Neural crest cell (in vitro differentiated cells): ENCODE data around the gene ATG16L1. TPM values are rescaled to one million over a fixed set of nuclear protein-coding genes. Genes with fewer than 3 reads are reported as not detected.

Experiments
- DNase-seq: peaks from one replicate; pipeline ENCODE4 v3.0.0; 2021; ENCODE audit warnings: low read depth, mixed read lengths, low spot score
- H3K27ac Mint-ChIP-seq: one replicate; pipeline ENCODE4 v1.8.0; 2021; ENCODE audit warnings: mild to moderate bottlenecking, mixed read lengths; ENCODE audit not compliant: unreplicated experiment
- H3K27me3 Mint-ChIP-seq: 2 replicates; pipeline ENCODE4 v1.8.0; 2021; ENCODE audit warnings: low read depth, mild to moderate bottlenecking, mixed read lengths
- H3K36me3 Mint-ChIP-seq: 2 replicates; pipeline ENCODE4 v1.8.0; 2021; ENCODE audit warnings: low read depth, mild to moderate bottlenecking, mixed read lengths
- H3K4me1 Mint-ChIP-seq: 2 replicates; pipeline ENCODE4 v1.8.0; 2021; ENCODE audit warnings: mixed read lengths
- H3K4me3 Mint-ChIP-seq: one replicate; pipeline ENCODE4 v1.8.0; 2021; ENCODE audit warnings: mild to moderate bottlenecking, mixed read lengths
- H3K9me3 Mint-ChIP-seq: 2 replicates; pipeline ENCODE4 v1.8.0; 2021; ENCODE audit warnings: mixed read lengths
- total RNA-seq: library from RNA; stranded (reverse); gene quantifications from 2 replicates; pipeline ENCODE4 v1.2.1, GENCODE V29; 2021
- TF ChIP-seq, protein P1 (sequence below): fragments of 200-600 bp; sonication (generic); conservative IDR thresholded peaks from 2 replicates; pipeline ENCODE4 v1.5.0; 2021; ENCODE audit warnings: antibody characterized with exemption, mild to moderate bottlenecking

The ATG16L1 gene
- total RNA-seq, 1 donor from 2014 or later: 28.2 TPM

DNA sequence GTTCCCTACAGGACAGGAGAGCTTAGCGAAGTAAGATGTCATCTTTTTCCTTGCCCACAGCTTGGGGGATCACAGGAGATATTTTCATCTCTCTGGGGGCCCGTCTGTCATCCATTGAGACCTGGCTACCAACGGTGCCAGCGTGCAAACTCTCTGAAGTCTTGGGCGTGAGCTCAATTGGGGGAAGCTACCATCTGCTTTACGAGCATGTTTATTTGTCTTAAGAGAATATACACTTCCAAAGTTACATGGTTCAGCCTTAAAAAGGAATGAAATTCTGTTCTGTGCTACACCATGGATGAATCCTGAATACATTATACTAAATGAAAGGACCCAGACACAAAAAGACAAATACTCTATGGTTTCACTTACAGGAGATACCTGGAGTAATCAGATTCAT, 69.7 kb downstream of the ATG16L1 start:
- H3K36me3 Mint-ChIP-seq: no peaks in the 10 kb centered on the region
- DNase-seq: no peak
- H3K4me1 Mint-ChIP-seq: no peaks in the 10 kb centered on the region
- peaks cover 61% of the 10 kb centered on the region for H3K27me3 Mint-ChIP-seq
- no peak overlapping the region for H3K27ac Mint-ChIP-seq
- TF ChIP-seq, protein P1, sequence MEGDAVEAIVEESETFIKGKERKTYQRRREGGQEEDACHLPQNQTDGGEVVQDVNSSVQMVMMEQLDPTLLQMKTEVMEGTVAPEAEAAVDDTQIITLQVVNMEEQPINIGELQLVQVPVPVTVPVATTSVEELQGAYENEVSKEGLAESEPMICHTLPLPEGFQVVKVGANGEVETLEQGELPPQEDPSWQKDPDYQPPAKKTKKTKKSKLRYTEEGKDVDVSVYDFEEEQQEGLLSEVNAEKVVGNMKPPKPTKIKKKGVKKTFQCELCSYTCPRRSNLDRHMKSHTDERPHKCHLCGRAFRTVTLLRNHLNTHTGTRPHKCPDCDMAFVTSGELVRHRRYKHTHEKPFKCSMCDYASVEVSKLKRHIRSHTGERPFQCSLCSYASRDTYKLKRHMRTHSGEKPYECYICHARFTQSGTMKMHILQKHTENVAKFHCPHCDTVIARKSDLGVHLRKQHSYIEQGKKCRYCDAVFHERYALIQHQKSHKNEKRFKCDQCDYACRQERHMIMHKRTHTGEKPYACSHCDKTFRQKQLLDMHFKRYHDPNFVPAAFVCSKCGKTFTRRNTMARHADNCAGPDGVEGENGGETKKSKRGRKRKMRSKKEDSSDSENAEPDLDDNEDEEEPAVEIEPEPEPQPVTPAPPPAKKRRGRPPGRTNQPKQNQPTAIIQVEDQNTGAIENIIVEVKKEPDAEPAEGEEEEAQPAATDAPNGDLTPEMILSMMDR: no peak
- peaks cover 2% of the 10 kb centered on the region for H3K9me3 Mint-ChIP-seq
- H3K4me3 Mint-ChIP-seq: no peak overlapping the region

DNA sequence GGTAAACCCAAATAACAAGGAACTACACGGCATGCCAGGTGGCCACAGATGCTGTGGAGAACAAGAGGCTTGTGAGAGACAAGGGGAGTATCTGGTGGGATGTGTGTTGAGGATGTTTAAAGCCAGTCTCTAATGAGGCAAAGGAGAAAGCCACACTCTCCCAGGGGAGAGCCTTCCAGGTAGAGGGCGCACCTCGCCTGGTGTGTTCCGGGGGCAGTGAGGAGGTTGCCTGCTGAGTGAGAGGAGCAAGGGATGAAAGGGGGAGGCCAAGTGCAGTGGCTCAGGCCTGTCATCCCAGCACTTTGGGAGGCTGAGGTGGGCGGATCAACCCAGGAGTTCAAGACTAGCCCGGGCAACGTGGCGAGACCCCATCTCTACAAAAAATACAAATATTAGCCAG, 72.4 kb downstream of the ATG16L1 start:
- Mint-ChIP-seq H3K4me1 (no peaks in the 10 kb centered on the region), H3K27ac (no peak overlapping the region), H3K4me3 (no peak overlapping the region), H3K27me3 (peaks cover 69% of the 10 kb centered on the region), H3K36me3 (no peaks in the 10 kb centered on the region), H3K9me3 (no peaks in the 10 kb centered on the region)
- no peak for DNase-seq
- TF ChIP-seq, protein P1: no peak

DNA sequence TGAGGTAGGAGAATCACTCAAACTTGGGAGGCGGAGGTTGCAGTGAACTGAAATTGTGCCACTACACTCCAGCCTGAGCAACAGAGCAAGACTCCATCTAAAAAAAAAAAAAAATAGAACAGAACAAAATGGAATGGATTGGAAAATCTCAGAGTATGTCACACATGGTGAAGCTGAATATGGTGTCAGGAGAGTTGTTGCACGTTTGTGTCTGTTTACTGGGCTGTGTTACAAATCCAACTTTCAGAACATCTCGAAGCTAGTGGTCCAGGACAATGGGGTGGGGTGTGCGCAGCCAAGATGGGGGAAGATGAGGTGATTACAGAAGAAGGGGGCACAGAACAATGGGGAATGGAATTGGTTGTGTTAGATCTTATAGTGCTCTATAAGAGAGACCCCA, 73.8 kb downstream of the ATG16L1 start:
- no peak overlapping the region for H3K27ac Mint-ChIP-seq
- no peaks in the 10 kb centered on the region for H3K36me3 Mint-ChIP-seq
- H3K9me3 Mint-ChIP-seq: no peaks in the 10 kb centered on the region
- TF ChIP-seq, protein P1: no peak
- H3K4me1 Mint-ChIP-seq: peaks cover 11% of the 10 kb centered on the region
- H3K4me3 Mint-ChIP-seq: no peak overlapping the region
- no peak for DNase-seq
- H3K27me3 Mint-ChIP-seq: peaks cover 73% of the 10 kb centered on the region

DNA sequence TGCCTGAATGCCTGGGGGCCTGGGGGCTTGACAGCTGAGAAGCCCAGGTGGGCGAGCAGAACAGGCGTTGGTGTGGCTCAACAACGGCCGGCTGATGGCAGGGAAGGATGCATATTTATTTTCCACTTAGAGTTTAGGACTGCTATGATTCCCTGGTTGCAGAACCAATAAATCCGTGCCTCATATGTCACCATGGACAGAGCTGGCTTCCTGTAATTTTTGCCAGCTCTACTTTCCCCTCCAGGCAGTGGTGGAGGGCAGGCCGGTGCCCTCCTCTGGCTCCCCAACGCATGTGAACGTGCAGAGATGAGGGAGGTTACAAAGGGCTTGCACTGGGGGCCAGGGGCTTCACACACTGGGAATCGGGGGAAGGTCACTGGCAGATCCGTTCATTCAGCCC, 74.3 kb downstream of the ATG16L1 start:
- TF ChIP-seq, protein P1: no peak
- Mint-ChIP-seq H3K36me3 (no peaks in the 10 kb centered on the region), H3K9me3 (no peaks in the 10 kb centered on the region), H3K4me1 (peaks cover 11% of the 10 kb centered on the region), H3K4me3 (no peak overlapping the region), H3K27ac (no peak overlapping the region), H3K27me3 (peaks cover 68% of the 10 kb centered on the region)
- no peak for DNase-seq

DNA sequence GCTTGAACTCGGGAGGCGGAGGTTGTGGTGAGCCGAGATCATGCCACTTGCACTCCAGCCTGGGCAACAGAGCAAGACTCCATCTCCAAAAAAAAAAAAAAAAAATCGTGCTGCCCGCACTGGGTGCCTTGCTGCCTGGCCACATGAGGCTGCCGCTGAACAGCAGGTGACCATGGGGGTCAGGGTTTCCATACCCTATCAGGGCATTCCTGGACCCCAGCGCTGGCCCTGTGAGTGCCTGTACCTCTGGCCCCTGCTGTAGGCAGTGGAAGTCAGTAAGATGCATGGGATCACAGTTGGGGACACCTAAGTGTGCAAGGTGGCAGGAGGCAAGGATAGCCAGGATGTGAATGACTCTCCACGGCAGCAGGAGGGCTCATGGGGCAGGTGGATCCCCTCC, 75.0 kb downstream of the ATG16L1 start:
- H3K27ac Mint-ChIP-seq: no peak overlapping the region
- TF ChIP-seq, protein P1: no peak
- H3K27me3 Mint-ChIP-seq: peaks cover 68% of the 10 kb centered on the region
- no peak overlapping the region for H3K4me3 Mint-ChIP-seq
- H3K4me1 Mint-ChIP-seq: peaks cover 11% of the 10 kb centered on the region
- no peaks in the 10 kb centered on the region for H3K36me3 Mint-ChIP-seq
- no peak for DNase-seq
- no peaks in the 10 kb centered on the region for H3K9me3 Mint-ChIP-seq

DNA sequence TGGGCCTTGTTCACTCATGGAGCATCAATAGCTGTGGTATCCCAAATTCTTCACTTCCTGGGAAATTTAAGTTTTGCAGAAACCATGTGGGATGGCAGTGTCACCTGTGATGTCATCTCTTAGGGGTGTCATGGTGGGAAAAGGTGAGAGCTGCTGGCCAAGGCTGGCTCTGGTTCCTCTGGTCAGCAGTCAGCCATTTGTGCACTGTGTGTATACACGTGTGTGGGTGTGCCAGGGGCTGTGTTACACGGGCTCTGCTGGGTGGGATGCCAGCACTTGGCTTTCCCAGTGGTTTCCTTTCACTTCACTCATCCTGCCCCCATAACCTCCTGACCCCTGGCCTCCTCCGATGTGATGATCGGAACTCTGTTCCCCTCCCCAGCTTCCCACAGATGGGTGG, 77.4 kb downstream of the ATG16L1 start:
- Mint-ChIP-seq H3K9me3 (no peaks in the 10 kb centered on the region), H3K27me3 (peaks cover 73% of the 10 kb centered on the region), H3K4me3 (no peak overlapping the region), H3K27ac (no peak overlapping the region), H3K36me3 (no peaks in the 10 kb centered on the region), H3K4me1 (peaks cover 11% of the 10 kb centered on the region)
- no peak for DNase-seq
- TF ChIP-seq, protein P1: no peak
